Activated T-cell treated with anti-CD3 and anti-CD28 coated beads, Interleukin-2, amount 50 U/mL, for 48 hours (primary cell): Measurements from ENCODE around the gene GPC6.

ENCODE experiments used
- DNase-seq, 2 experiments: peaks; one replicate each; pipeline ENCODE4 v3.0.0-alpha.2; 2020

GPC6 gene

DNA sequence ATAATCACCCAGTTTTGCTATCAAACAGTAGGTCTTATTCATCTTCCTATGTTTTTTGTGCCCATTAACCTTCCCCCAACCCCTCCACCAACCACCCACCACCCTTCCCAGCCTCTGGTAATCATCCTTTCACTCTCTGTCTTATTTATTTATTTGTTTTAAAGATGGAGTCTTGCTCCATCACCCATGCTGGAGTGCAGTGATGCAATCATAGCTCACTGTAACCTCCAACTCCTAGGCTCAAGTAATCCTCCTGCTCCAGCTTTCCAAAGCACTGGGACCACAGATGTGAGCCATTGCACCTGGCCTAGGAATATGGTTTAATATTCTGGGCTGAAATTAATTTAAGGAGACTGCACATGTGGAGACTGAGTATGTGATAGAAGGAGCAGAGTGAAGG is 527.0 kb downstream of the GPC6 start:
- DNase-seq, result no peak

DNA sequence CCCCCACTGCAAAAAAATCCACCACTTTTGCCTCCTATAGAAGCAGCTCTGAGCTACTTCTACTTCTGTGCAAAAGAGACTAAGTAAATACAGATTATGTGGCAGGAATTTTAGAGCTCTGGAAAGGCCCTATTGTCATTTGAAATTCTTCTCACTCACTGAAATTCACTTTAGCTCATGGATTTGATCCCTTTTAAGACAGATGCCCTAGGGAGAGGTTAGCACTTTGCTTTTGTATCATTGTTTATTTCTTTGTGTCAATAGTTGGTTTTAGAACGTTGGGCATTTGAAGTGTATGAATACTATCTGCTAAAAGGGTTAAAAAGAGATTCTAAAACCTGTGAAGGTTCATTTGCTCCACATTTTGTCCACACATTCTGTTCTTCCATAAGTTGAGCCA is 528.7 kb downstream of the GPC6 start:
- DNase-seq, result no peak

DNA sequence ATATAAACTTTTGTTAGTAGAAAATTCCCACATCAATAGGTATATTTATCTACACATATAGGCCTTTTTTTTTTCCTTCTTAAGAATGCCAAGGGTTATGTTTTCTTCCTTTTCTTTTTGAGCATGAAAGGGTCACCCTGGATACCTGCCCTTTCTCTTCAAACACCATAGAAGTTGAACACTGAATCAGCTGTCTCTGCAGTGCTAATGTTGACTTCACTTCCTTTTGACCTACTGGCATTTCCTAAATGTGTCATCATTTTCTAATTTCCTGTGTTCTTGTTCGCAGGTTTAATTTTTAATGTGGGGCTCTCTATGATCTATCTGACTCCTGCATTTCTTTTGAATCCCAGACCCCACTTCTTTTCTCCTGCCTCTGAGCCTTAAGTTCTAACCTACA is 532.0 kb downstream of the GPC6 start:
- DNase-seq, result no peak

DNA sequence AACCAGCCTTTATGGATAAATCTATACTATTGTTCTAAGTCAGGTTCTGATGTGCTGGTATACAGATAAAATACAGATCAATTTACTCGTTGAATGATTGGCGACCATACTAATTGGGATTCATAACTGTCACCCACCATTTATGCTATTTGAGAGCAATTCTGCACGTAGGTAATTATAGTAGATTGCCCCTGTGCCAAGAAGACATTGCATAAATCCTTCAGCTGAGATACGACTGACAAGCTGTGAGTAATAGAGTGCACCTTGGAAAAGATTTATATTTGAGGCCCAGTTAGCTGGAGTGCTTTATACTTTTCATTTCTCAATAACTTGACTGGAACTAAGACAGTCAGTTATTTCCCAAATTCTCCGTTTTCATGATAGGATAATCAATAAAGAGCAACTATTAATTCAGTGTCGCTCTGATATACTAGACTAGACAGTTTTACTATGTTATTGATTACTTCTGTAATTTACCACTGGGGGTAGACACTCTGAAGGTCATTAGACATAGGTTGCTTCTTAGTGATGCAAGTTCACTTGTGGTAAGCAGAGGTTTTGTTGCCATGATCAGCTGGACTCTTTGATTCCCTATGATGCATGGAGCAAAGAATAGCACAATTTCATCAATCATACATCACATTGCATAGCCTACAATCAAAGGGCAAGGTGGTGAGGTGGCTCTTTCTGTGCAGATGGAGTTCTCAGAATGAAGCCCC is 536.3 kb downstream of the GPC6 start:
- no peak for DNase-seq

DNA sequence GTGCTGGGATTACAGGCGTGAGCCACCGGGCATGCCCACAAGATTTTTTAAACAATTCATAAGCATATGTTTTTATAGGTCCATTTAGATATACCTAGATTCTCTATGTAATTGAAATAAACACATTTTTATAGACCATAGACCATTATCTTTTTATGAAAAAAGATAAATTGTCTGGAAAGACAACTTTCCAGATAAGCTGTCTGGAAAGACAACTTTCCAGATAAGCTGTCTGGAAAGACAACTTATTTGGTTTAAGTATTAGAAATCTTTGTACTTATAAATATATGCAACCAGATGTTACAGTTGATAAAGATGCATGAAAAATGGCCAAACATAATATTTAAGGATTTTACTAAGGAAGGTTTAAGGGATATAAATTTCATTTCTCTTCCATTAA is 538.5 kb downstream of the GPC6 start:
- no peak for DNase-seq

DNA sequence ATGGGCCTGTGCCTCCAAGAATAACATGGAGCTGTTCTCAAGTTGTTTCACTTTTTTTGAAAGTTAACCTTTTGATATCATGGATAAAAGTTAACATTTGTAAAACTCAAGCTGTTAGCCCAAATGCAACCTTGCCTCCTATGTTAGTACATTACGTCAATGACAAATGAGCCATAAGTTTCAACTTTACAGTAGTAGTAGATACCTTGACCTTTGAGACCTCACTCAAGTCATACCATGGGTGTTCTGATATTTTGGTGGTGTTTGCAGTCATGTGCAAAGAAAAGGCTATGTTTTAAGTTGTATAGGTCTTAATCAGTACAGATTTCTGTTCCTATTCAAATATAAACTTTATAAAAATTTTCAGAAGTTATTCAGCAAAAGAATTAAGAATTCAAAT is 539.2 kb downstream of the GPC6 start:
- no peak for DNase-seq

DNA sequence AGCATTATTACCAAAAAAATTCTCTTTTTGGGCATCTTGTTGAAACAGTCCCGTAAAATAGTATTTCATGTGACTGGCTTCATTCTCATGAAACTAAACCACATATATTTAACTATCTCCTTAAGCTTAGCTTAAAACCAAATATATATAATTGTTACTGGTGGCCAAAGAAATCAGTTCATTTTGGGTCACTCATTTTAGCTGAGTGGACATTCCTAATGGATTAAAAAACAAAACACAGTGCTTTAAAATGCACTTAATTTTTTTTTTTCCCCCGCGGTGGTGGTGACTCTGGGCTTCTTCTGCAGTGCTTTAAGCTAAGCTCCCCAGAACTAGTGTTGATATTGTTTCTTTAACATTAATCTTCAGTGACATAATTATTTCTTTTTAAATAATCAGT is 540.1 kb downstream of the GPC6 start:
- no peak for DNase-seq

DNA sequence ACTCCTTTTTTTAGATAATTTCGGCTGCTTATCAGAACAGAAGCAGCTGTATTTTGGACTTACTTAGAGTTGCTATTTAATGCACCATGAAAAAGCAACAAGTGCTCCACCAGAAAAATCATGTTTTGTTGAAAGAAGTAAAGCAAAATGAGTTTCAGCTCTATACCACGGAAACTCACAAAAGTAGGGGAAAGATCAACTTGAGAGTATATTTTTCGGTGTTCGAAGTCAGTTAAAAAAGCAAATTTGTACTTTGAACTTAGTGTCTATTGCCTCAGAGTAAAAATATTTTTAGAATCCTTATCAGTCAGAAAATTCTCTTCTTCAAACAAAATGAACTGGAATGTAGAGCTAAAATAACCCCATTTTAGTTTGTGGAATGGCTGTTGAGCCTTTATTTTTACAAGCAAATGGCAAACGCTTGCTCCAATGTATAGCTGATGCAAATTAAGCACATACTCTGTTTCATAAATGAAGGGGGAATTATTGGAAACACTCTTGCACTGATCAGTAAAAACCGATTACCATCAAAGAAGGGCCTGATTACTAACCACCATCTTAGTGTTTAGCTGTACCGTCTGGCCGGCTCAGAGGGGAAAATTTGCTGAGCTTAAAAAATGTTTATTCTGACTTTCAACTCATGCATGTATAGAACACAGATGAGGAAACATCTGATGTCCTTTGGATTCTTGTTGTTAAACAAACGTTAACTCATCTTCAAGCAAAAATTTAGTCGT is 540.7 kb downstream of the GPC6 start:
- DNase-seq, result no peak

DNA sequence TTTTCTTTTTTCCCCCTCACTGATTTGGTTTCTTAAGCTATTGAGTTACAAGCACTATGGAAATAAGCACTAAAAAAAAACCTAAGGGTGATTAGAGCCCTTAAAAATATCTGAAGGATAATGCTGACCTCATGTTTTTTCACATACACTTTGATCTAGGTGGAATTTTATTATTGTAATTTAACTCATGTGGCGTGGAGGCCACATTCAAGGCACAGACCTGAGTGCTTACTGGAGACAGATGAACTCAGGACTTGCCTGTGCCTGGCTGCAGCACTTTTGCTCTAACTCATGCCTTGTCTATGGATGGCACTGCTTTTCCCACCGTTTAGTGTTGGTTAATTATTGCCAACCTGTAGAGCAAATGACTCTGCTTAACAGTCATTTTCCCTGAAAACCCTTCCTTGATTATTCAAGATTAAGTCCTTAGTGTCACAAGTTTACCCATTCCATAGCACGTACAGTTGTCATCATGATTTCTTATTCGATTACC is 541.4 kb downstream of the GPC6 start:
- no peak for DNase-seq

DNA sequence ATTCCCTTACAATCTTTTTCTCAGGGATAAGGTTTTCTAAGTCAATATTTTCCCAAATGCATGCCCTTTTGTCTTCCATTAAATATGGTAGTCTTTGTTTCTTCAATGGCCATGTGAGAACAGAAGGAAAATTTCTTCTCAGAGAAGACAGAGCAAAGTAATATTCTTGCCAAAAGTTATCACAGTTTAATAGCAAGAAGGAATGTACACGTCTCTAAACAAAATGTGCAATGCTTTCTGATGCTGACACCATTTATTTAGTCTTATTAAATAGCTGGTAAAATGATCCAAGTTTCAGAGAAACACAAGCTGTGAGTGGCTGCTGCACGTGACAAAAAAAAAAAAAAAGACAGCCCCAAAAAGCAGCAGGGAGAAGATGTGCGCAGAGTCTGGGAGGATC is 542.5 kb downstream of the GPC6 start:
- no peak for DNase-seq

DNA sequence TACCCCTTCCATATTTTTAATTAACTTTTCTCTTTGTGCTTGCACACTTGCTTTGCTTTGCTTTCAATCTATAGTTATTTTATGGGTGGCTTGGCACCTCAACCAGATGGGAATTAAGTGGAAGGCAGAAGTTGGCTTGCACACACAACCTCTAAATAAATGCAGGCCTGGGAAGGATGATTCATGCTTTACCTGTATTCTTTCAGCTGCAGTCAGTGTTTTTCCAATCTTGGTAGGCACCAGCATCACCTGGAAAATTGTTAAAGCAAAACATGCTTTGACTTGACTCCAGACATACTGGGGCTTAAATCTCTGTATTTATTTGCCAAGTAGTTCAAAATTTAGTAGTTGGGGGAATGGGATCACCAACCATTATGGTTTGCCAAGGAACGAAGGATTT is 543.0 kb downstream of the GPC6 start:
- no peak for DNase-seq

DNA sequence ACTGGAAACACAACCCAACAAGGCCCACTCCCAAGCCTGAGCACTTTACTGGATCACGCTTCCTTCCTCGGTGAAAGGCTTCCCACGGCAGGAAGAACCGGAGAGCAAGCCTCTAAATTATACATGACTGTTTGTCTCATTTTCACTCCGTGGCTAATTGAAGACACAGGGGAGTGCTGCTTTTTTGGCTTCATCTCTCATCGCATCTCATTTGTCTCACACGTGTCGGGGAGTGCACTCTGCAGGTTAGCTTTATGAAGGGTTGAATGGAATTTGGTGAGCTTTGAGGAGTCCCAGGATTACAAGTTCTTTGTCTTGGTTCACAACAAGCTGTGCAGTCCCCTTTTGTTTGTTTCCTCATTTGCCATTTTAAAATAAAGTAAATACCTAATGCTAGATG is 544.6 kb downstream of the GPC6 start:
- DNase-seq, result no peak

DNA sequence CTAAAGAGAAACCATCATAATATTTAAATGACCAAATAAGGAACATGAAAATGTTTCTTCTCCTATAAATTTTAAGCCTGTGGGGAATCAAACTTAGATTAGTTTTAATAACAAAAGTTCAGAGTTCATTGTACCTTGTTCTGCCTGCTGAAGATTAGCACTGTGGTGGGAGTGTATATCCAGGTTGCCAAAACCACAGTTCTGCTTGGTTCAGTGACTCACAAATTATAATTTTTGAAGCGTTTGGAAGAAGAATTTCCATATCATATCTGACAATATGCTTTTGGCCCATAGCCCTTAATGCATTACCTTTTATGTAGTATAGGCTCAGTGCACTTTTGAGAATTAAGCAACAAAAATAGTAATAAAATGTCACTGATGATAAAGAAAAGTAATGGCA is 545.2 kb downstream of the GPC6 start:
- DNase-seq, result no peak

DNA sequence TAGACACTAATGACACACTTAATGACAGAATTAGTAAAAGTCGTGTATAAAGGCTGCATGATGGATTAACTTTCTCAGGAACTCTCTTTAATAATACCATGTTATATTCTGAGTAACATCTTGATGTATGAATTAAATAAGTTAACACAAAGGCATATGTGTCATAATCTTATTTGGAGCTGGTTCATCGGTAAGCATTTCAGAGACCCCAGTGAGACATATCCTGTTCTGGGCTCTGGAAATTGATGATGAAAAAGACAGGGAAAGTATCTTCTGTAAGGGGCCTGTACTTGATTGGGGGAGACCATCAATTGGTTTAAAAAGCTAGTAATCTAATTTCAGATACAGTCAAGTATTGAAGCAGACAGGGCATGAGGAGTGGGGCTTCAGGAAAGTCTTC is 547.9 kb downstream of the GPC6 start:
- DNase-seq, result no peak

DNA sequence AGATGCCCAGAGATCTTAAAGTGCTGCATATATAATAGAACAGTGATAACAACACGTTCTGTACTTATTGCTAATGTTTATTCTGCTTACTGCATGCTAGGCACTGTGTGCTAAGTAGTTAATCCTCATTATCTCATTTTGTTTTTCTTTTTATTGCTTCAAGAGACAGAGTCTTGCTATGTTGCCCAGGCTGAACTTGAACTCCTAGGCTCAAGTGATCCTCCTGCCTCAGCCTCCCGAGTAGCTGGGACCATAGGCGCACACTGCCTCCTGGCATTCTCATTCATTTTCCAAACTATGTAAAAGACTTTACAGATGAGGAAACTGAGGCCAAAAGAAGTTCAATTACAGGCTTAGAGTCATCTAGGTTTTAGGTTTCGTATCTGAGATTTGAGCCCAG is 548.4 kb downstream of the GPC6 start:
- DNase-seq, result no peak

DNA sequence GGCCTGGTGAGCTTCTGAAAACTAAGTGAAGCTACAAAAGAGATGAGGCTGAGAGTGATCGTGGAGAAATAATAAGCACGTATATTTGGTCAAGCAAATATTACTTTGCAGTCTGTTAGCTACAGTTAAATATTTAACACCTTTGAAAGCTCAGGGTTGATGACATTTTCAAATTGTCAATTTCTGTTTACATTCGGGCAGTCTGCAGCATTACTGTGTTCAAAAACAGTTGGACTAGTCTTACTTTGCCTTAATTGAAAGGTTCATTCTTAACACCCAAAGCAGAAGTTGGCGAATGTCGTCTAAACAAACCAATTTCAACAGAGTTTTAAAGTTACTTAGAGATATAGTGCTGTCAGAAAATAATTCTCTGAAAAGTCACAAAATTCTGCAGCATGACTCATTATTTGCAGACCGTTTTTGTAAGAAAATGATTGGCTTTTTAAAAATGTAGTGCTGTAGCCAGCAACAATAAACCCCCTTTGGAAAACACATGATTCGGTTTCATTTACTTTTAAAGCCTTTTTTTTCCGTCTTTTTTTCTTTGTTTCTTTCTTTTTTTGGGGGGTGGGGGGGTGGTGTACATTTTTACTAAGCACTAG is 549.0 kb downstream of the GPC6 start:
- DNase-seq, result no peak

DNA sequence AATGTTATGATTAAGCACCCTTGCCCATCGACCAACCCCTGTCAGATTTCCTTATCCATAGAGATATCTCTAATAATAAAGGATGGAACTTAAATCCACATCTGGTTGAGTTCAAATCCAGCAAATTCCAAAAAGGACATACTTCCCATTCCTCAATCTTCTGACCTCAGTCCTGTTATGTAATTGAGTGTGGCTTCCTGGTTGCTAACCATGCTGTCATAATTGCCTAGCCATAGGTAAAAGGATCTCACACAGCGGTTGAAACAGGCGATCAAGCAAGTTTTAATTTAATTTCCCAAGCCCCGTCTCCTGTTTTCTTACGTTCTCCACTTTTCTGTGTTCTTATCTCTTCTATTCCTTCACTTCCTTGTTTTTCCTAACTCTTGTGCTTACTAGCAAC is 550.3 kb downstream of the GPC6 start:
- DNase-seq, result no peak

DNA sequence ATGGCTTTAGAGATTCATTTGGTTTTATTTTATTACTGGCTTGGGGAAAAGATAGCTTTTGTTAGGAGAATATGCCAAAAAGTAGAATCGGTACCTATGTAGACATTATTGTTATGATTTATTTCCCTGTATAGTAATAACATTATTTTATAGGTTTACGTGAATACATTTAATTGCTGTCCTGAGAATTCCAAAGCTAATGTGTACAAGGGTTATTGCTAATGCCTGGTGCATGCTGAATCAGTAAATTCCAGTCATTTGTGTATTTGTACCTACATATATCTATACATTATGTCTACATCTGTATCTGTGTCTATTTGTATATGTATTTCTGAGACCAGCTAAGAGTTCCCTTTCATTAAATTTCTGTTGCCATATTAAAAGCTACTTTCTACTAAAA is 550.9 kb downstream of the GPC6 start:
- DNase-seq, result no peak

DNA sequence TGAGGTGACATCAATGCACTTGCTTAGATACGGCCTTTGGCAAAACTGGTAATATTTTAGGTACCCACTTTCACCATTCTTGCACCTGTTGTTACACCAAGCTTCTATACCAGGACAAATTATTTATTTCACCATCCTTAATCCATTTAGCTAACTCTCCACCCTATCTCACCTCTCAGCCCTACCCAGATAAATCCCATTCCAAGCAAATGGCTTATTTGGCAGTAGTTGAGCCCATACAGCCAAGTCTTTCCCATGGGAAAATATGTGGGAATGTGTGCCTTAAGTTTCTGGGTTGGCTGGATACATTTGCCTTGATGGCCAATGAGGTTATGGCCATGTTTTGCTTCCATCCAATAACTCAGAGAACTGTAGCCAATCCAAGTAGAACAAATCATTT is 551.9 kb downstream of the GPC6 start:
- DNase-seq, result no peak

DNA sequence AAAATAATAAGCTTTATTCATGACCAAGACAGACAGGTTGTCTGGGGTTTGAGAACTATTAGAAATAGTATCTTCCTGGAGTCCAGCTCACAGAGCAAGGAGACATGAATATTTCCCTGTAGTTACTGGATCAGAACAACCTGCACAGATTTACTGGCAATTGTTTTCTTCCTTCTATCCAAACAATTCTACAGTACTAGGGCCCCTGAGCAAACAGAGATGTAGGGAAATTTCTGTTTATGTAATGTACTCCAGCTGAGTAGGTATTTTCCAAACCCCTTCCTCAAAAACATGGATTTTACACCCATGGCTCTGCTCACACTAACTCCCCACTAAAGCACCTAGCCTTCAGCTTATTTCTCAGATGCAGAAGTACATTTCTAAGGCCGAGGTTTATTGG is 557.6 kb downstream of the GPC6 start:
- no peak for DNase-seq

DNA sequence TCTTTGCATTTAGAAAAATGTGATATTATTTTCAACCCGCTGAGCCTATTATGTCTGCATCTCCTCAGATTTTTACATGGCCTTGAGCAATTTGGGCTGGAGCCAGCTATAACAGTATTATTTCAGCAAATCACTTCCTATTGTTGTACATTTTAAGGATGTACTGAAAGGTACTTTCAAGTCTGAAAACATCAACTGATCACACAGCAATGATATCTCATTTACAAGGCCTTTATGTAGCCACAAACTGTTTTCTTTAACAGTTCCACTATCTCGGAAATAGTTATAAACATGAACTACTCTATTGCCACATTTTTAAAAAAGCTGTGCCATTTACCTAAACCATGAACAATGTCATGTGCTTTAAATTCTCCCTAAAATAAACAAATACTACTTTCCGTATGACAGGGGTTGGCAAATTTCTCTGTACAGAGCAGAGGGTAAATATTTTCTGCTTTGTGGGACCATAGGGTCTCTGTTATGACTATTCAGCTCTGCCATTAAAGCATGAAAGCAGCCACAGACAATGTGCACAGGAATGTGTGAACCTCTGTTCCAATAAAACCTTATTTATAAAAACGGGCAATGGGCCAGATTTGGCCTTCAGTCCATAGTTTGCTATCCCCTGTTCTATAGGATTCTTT is 560.4 kb downstream of the GPC6 start:
- DNase-seq, result no peak

DNA sequence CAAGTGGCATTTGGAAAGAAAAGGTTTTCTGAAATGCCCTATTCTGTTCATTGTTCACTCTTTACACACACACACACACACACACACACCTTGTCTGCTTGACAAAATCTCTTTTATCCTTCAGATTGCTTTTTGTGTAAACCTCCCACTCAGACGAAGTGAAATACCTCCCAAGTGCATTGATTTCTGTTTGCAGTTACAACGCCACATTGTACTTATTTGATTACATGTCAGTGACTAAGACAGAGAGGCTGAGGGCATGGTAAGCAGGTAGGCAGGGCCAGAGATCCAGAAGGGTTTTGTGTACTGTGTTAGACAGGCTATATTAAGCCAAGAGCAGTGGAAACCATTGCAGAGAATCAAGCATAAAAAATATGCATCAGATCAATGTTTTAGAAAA is 561.8 kb downstream of the GPC6 start:
- no peak for DNase-seq

DNA sequence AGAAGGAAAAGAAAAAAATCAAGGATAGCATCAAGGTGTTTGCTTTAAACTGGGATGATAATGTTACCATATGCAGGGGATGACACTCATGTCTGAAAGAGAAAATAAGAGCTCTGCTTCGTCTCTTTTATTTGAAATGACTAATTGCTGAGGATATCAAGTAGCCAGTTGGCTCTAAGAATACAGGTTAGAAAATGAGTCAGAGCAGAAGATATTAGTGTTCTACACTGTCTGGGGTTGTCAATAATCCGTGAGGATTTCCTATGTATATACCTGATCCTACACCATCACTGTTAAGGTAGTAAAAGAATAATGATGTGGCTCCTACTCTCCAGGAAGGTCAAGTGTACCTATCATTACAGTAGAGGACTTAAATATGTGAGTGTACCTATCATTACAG is 562.5 kb downstream of the GPC6 start:
- DNase-seq, result no peak
